GM21723 (cell line): ENCODE results near the gene GAPVD1.
A peak's percentile ranks its signal among the peaks of the same experiment; 100 is the strongest.
"Not testable (repeated sequence)": the region's sequence is repeated elsewhere in the genome, so short reads cannot be mapped to it uniquely, and the experiment has no call there.

ENCODE experiments used
- ATAC-seq: cut with Tn5 transposase; IDR thresholded peaks from one replicate; pipeline ENCODE4 v1.9.1; 2021; ENCODE audit warnings: mild to moderate bottlenecking, moderate library complexity; ENCODE audit not compliant: unreplicated experiment

GAPVD1 gene, protein sequence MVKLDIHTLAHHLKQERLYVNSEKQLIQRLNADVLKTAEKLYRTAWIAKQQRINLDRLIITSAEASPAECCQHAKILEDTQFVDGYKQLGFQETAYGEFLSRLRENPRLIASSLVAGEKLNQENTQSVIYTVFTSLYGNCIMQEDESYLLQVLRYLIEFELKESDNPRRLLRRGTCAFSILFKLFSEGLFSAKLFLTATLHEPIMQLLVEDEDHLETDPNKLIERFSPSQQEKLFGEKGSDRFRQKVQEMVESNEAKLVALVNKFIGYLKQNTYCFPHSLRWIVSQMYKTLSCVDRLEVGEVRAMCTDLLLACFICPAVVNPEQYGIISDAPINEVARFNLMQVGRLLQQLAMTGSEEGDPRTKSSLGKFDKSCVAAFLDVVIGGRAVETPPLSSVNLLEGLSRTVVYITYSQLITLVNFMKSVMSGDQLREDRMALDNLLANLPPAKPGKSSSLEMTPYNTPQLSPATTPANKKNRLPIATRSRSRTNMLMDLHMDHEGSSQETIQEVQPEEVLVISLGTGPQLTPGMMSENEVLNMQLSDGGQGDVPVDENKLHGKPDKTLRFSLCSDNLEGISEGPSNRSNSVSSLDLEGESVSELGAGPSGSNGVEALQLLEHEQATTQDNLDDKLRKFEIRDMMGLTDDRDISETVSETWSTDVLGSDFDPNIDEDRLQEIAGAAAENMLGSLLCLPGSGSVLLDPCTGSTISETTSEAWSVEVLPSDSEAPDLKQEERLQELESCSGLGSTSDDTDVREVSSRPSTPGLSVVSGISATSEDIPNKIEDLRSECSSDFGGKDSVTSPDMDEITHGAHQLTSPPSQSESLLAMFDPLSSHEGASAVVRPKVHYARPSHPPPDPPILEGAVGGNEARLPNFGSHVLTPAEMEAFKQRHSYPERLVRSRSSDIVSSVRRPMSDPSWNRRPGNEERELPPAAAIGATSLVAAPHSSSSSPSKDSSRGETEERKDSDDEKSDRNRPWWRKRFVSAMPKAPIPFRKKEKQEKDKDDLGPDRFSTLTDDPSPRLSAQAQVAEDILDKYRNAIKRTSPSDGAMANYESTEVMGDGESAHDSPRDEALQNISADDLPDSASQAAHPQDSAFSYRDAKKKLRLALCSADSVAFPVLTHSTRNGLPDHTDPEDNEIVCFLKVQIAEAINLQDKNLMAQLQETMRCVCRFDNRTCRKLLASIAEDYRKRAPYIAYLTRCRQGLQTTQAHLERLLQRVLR (N-terminal part only)

DNA sequence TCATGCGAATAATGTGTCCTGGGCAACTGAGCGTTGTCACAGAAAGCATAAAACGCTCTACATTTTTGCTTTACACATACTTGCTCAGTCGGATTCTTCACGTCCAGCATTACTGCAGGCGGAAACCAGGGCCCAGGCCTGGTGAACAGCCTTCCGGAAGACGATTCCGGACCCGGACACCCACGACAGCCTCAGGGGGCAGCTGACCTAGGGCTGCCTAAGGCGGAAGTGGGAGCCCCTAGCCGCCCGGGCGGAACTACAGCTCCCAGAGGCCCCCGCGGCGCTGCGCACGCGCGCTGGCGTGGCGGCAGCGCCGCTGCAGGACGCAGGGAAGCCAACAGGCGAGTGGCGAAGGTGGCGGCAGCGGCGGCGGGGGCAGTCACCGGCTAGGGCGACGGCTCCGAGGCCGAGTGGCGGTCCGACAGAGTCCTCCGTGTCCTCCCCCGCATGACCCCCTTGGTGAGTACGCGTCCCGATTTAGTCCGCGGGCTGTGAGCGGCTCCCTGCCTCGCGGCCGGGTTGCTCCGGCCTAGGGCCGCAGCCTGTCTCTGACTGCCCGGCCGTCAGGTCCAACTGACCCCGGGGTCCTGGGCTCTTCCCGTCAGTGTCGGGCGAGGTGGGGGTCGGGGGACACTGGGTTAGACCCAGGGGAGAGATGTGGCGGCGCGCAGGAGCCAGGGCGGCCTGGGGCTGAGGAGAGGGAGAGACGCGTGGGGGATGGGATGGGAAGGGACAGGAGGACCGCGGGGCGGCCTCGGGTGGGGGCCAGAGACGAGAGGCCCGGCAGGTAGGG, at the start of gene GAPVD1:
Gene GAPVD1, plus strand, starts transcription at position 326 of the 793 bp plus-strand sequence. CDS start 37,096 bp downstream, outside the sequence.
- ATAC-seq, result peak; percentile 92

DNA sequence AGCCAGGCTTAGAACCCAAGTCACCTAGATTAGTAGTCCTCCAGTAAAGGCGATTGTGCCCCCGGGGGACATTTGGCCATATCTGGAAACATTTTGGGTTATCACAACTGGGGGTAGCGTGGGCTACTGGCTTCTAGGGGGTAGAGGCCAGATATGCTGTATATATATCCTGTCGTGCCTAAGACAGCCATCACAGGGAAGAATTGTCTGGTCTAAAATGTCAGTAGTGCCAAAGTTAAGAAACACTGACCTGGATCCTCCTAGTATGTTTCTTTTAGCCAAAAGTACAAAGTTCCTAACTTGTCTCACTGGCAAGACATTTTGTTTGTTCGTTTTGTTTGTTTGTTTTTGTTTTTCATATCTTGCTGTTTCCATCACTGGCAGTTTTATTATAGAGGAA, 47.4 kb upstream of the GAPVD1 start:
- no peak for ATAC-seq

DNA sequence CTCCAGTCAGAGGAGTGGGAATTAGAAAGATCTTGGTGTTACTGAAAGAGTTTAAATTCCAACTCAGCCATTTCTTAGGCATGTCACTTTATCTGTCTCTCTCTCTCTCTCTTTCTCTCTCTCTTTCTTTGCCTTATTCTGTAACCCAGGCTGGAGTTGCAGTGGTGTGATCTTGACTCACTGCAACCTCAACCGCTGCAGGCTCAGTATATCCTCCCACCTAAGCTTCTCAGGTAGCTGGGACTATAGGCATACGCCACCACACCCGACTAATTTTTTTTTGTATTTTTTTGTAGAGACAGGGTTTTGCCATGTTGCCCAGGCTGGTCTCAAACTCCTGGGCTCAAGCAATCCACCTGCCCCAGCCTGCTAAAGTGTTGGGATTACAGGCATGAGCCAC, 43.0 kb upstream of the GAPVD1 start:
- ATAC-seq, result no peak

DNA sequence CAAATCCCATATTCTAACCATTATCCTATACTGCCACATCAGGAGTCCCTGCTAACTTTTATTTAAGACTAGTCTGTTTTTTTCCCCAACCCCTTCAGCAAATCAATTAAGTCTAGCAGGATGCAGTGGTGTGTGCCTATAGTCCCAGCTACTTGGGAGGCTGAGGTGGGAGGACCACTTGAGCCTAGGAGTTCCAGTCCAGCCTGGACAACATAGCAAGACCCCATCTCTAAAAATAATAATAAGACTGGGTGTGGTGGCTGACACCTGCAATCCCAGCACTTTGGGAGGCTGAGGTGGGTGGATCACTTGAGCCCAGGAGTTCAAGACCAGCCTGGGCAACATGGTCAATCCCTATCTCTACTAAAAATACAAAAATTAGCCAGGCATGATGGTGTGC, 36.8 kb upstream of the GAPVD1 start:
- ATAC-seq, result not testable (repeated sequence)

DNA sequence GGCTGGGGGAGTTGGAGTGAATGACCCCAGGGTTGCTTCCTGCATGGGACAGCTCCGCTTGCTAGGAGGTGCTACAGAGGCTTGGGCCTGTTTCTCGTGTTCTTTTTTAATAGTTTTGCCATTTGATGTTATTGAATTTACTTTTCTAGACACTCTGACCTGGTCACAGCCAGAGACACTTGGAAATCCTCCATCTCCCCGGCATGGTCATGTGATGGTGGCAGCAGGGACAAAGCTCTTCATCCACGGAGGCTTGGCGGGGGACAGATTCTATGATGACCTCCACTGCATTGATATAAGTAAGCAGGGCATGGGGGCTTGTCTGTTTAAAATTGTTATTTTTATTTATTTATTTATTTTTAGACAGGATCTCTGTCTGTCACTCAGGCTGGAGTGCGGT, 33.9 kb upstream of the GAPVD1 start:
- no peak for ATAC-seq

DNA sequence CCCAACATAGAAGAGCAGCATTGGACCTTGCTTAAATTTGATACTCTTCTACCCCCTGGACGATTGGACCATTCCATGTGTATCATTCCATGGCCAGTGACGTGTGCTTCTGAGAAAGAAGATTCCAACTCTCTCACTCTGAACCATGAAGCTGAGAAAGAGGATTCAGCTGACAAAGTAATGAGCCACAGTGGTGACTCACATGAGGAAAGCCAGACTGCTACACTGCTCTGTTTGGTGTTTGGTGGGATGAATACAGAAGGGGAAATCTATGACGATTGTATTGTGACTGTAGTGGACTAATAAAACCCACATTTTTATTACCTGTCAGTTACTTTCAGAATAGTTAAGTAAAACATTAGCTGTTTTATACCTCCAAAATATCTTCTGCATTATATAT, 27.9 kb upstream of the GAPVD1 start:
- ATAC-seq, result no peak

DNA sequence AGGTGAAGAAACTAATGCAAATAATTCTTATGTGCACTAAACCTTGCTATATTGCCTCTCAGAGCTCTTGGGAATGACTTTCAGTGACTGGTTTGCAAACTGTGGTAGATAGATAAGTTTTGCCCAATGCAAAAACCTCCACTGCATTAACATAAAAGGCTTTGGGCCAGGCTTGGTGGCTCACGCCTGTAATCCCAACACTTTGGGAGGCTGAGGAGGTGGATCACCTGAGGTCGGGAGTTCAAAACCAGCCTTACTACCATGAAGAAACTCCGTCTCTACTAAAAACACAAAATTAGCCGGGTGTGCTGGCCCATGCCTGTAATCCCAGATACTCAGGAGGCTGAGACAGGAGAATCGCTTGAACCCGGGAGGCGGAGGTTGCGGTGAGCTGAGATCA, 27.5 kb upstream of the GAPVD1 start:
- ATAC-seq, result not testable (repeated sequence)

DNA sequence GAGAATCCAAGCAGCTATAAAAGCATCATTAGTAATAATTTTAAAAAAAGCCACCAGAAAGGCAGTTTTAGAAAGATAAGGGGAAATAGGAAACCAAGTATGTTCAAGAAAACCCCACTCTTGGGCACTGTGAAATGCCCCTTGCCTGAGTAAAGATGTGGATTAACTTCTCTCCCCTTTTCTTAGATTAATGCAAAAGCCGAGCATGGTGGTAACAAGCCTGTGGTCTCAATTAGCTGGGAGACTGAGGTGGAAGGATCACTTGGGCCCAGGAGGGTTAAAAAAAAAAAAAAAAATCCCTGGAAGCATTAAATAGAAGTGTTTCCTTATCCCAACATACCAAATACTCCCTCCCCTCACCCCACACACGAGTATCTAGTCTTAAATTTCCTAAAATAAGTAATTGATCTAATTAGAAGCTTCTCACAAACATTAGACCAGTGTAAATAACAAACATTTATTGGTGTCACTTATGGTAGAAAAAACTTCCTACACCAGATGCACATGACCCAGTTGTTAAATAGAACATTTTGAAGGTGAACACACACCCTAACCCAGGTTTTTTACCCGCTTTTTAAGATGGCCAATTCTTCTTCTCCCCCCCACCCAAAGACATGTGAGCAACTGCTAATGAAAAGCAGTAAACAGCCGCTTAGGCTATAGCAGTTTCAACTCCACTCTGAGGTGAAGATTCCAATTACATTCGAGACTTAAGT, 25.7 kb upstream of the GAPVD1 start:
- no peak for ATAC-seq

DNA sequence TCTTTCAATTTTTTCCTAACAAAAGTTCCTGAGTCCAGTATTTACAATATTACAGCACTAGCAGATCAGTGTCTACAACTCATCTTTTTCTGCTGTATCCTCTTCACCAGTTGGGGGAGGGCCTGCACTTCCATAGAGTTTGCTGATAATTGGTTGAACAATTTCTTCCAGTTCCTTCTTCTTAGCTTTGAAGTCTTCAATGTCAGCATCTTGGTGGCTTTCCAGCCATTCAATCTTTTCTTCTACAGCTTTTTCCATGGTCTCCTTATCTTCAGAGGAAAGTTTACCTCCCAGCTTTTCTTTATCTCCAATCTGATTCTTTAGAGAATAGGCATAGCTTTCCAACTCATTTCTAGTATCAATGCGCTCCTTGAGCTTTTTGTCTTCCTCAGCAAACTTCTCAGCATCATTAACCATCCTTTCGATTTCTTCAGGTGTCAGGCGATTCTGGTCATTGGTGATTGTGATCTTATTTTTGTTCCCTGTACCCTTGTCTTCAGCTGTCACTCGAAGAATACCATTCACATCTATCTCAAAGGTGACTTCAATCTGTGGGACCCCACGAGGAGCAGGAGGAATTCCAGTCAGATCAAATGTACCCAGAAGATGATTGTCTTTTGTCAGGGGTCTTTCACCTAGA, 25.0 kb upstream of the GAPVD1 start:
- not testable (repeated sequence) for ATAC-seq

DNA sequence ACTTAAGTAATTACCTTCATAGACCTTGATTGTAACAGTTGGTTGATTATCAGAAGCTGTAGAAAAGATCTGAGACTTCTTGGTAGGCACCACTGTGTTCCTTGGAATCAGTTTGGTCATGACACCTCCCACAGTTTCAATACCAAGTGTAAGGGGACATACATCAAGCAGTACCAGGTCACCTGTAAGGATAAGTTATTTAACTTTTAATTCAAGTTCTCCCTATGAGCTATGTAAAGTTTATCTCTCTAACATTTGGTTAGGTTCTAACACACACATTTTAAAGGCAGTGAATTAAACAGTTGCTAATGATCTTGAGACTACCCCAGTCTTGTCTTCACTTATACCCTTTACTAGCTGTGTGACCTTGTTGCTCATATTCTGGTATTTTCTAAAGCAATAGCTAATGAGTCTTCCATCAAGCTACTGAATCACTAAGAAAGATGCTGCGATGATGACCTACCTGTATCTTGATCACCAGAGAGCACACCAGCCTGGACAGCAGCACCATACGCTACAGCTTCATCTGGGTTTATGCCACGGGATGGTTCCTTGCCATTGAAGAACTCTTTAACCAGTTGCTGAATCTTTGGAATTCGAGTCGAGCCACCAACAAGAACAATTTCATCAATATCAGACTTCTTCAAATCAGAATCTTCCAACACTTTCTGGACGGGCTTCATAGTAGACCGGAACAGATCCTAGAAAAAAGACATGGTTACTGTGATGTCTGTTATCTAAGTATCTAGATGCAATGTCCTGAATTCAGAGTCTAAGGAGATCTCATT, 23.3 kb upstream of the GAPVD1 start:
- ATAC-seq, result no peak

DNA sequence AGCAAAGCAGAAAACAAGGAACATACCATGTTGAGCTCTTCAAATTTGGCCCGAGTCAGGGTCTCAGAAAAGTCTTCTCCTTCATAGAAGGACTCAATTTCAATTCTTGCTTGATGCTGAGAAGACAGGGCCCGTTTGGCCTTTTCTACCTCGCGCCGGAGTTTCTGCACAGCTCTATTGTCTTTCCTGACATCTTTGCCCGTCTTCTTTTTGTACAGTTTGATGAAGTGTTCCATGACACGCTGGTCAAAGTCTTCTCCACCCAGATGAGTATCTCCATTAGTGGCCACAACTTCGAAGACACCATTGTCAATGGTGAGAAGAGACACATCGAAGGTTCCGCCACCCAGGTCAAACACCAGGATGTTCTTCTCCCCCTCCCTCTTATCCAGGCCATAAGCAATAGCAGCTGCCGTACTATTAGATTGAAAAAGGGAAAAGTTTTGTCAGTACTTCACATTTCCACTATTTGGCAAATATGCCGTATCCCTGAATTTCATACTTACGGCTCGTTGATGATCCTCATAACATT, 22.6 kb upstream of the GAPVD1 start:
- no peak for ATAC-seq

DNA sequence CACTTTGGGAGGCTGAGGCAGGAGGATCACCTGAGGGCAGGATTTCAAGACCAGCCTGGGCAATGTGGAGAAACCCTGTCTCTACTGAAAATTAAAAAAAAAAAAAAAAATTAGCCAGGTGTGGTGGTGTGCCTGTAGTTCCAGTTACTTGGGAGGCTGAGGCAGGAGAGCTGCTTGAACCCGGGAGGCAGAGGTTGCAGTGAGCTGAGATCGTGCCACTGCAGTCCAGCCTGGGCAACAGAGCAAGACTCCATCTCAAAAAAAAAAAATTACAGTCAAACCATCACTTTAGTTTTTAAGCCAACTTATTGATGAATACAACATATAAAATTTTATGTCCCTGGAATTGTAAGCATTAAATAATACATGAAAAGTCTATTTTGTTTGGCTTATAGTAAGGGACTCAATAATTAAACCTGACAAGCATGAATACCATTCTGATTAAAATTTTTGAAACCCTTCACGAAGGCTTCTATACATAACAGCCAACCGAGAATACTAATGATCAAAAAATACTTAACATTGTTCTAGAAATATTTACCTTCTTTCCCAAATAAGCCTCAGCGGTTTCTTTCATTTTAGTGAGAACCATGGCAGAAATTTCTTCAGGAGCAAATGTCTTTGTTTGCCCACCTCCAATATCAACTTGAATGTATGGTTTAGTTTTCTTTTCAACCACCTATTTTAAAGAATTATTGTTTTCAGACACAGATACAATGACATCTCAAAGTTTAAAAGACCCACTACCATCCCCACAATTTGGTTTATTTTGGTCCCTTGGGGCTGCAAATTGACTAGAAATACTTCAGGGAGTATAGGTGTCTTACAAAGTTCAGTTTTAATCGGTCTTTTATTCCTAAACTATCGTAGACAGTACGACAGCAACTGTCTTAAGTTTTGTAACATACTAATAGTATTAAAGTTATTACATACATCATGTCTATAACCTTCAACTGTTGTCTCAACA, 21.7 kb upstream of the GAPVD1 start:
- no peak for ATAC-seq

DNA sequence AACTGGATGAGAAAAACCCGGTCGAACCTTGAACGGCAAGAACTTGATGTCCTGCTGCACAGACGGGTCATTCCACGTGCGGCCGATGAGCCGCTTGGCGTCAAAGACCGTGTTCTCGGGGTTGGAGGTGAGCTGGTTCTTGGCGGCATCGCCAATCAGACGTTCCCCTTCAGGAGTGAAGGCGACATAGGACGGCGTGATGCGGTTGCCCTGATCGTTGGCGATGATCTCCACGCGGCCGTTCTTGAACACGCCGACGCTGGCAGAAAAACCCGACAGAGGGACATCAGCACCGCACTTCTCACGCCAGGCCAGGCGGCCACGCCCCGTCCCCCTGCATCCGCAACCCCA, 21.0 kb upstream of the GAPVD1 start:
- peak; percentile 15 for ATAC-seq

DNA sequence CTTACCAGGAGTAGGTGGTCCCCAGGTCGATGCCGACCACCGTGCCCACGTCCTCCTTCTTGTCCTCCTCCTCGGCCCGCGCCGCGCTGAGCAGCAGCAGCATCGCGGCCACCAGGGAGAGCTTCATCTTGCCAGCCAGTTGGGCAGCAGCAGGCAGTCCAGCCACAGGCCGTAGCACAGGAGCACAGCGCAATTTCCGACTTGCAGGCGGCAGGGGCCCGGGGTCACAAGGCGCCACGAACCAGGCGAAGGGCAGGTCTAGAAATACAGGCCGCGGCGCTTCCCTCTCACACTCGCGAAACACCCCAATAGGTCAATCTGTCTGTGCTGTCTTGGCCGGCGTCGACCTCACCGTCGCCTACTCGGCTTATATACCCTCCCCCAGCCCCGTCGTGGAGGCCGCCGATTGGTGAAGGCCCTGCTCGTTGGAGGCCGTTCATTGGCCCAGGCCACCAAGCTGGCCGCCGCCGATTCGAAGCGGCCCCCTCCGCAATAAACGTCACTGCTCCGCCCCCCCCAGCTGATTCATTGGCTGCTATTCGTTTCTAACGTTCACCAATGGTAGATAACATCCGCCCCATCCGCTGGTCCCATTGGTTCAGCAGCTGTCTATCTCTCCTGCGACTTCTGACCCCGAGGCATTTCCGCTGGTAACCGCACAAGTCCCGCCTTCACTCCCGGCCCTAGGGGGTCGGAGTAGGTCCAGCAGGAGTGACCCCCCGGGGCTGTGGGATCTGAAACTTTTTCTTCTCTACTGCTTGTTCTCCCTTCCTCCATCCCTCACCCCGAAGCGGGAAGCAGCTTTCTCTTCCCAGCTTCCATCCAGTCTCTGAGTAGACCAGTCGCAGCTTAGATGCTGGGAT, 20.4 kb upstream of the GAPVD1 start, which contains the start of gene HSPA5:
Gene HSPA5, minus strand, starts transcription at position 344 of the 863 bp plus-strand sequence. Its CDS starts 217 bp downstream, at position 127.
- ATAC-seq, result peak; percentile 90

DNA sequence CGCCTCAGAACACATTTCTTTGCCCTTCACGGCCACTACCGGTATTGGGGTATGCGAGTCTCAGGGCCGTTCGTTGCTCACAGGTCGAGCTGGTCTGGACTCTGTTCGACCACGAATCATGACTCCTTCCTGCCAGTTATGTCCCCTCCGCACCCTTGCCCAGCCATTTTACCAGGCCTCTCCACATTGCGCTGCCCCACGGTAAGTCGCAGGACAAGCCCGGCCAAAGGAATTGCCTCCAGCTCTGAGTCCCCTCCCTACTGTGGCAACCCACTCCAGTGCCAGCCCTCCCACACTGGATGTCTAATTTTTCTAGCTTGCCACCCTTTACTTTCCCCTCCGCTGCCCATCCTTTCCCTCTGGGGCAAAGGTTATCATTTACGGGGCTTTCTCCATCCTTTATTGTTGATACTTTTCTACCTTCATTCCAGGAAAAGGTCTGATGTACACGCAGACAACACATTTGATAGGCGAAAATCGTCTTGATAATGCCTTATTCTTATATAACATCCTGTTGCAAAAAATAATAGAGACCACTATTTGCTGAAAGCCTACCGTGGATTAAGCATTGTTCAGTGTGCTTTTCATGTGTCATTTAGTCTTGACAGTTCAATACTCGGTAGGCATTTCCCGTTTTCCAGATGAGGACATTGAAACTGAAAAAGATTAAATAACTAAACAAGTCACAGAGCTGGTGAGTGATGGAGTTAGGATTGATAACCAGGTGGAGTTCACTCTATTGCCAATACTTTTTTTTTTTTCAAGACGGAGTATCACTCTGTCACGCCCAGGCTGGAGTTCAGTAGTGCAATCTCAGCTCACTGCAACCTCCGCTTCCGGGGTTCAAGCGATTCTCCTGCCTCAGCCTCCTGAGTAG, 19.5 kb upstream of the GAPVD1 start:
- peak; percentile 26 for ATAC-seq
